HepG2 (cell line): ENCODE results near the gene WWC1. TPM values are rescaled to one million over a fixed set of nuclear protein-coding genes. Genes with fewer than 3 reads are reported as not detected.

Source experiments
- CREB1 ChIP-seq, 2 experiments: fragments of 450-650 bp in 1 of 2; IDR thresholded peaks; 2 replicates each; pipeline ENCODE4 v1.6.1; 2016 to 2017; ENCODE audit warnings: control low read depth in 1 of 2, mild to moderate bottlenecking in 1 of 2, missing compliant biosample characterization in 1 of 2, missing genetic modification characterization in 1 of 2
- GATAD2A ChIP-seq: IDR thresholded peaks from 2 replicates; pipeline ENCODE4 v1.6.1; 2016
- GFI1 ChIP-seq: sonication (generic); formaldehyde crosslinking; IDR thresholded peaks from 2 replicates; pipeline ENCODE4 v1.5.0; 2020; ENCODE audit warnings: missing genetic modification reagents, mild to moderate bottlenecking, borderline replicate concordance
- HDAC1 ChIP-seq: sonication (generic); formaldehyde crosslinking; IDR thresholded peaks from 2 replicates; pipeline ENCODE4 v1.5.1; 2020; ENCODE audit warnings: mild to moderate bottlenecking, missing genetic modification reagents
- HMG20A ChIP-seq: IDR thresholded peaks from 2 replicates; pipeline ENCODE4 v1.6.1; 2016; ENCODE audit warnings: borderline replicate concordance
- HOMEZ ChIP-seq: IDR thresholded peaks from 2 replicates; pipeline ENCODE4 v1.6.1; 2016; ENCODE audit warnings: low read depth
- JUND ChIP-seq: sonication (generic); formaldehyde crosslinking; IDR thresholded peaks from 2 replicates; pipeline ENCODE4 v1.8.0; 2022; ENCODE audit warnings: mild to moderate bottlenecking, missing genetic modification reagents
- NFIC ChIP-seq: IDR thresholded peaks from 2 replicates; pipeline ENCODE4 v1.6.1; 2012; ENCODE audit warnings: mild to moderate bottlenecking, low read length, inconsistent platforms
- SP140L ChIP-seq: sonication (generic); formaldehyde crosslinking; IDR thresholded peaks from 2 replicates; pipeline ENCODE4 v1.4.0; 2020; ENCODE audit warnings: missing genetic modification reagents, borderline replicate concordance
- TCF7 ChIP-seq: sonication (generic); IDR thresholded peaks from 2 replicates; pipeline ENCODE4 v1.6.1; 2016; ENCODE audit warnings: antibody characterized with exemption, low read depth
- ZBTB42 ChIP-seq: sonication (generic); formaldehyde crosslinking; IDR thresholded peaks from 2 replicates; pipeline ENCODE4 v1.5.0; 2020; ENCODE audit warnings: mild to moderate bottlenecking, missing genetic modification reagents
- ZBTB7B ChIP-seq: sonication (generic); formaldehyde crosslinking; IDR thresholded peaks from 2 replicates; pipeline ENCODE4 v1.4.0; 2020; ENCODE audit warnings: missing genetic modification reagents
- ZNF446 ChIP-seq: sonication (generic); formaldehyde crosslinking; IDR thresholded peaks from 2 replicates; pipeline ENCODE4 v1.5.0; 2020; ENCODE audit warnings: mild to moderate bottlenecking, missing genetic modification reagents
- ZNF547 ChIP-seq: sonication (generic); formaldehyde crosslinking; IDR thresholded peaks from 2 replicates; pipeline ENCODE4 v1.5.1; 2020; ENCODE audit warnings: mild to moderate bottlenecking, missing genetic modification reagents
- ZNF672 ChIP-seq: sonication (generic); formaldehyde crosslinking; IDR thresholded peaks from 2 replicates; pipeline ENCODE4 v1.8.1; 2022; ENCODE audit warnings: missing genetic modification reagents
- ZNF775 ChIP-seq: sonication (generic); formaldehyde crosslinking; IDR thresholded peaks from 2 replicates; pipeline ENCODE4 v1.4.0; 2020; ENCODE audit warnings: missing genetic modification reagents, mild to moderate bottlenecking, moderate library complexity, borderline replicate concordance
- ZNF841 ChIP-seq: sonication (generic); formaldehyde crosslinking; IDR thresholded peaks from 2 replicates; pipeline ENCODE4 v1.8.1; 2023; ENCODE audit warnings: missing genetic modification reagents, borderline replicate concordance
- polyA plus RNA-seq, 8 experiments: library from polyadenylated mRNA; depleted of rRNA in 3 of 8; stranded (reverse) in 7 of 8; unstranded in 1 of 8; fragments of >200 nt; fragmentation: Illumina TruSeq in 4 of 8; extraction: Trizol in 4 of 8; gene quantifications; 2 replicates each; pipeline versions ENCODE4 v1.2.1 to v1.2.3, GENCODE V29; 2011 to 2016; ENCODE audit warnings: low read depth in 4 of 8, missing spikeins in 1 of 8, mixed read lengths in 1 of 8; ENCODE audit not compliant: insufficient read depth in 1 of 8
- total RNA-seq, 5 experiments: library from RNA; depleted of rRNA; stranded (reverse); fragments of >200 nt; fragmentation: Illumina TruSeq; extraction: Trizol; gene quantifications; 2 replicates each; pipeline ENCODE4 v1.2.3, GENCODE V29; 2016; ENCODE audit warnings: low read depth in 1 of 5
- TF ChIP-seq, protein P1 (sequence below), 2 experiments: fragments of 450-650 bp in 1 of 2; sonication (generic) in 1 of 2; formaldehyde crosslinking; IDR thresholded peaks; 2 replicates each; pipeline versions ENCODE4 v1.5.0 to v1.8.0; 2020 to 2022; ENCODE audit warnings: mild to moderate bottlenecking in 1 of 2, missing genetic modification reagents in 1 of 2

WWC1 gene
- total and polyA plus RNA-seq, 2 of the 13 experiments (the other 11 are each of a cell fraction or from before 2014, with no cell fraction given): 8.3 to 17.9 TPM

DNA sequence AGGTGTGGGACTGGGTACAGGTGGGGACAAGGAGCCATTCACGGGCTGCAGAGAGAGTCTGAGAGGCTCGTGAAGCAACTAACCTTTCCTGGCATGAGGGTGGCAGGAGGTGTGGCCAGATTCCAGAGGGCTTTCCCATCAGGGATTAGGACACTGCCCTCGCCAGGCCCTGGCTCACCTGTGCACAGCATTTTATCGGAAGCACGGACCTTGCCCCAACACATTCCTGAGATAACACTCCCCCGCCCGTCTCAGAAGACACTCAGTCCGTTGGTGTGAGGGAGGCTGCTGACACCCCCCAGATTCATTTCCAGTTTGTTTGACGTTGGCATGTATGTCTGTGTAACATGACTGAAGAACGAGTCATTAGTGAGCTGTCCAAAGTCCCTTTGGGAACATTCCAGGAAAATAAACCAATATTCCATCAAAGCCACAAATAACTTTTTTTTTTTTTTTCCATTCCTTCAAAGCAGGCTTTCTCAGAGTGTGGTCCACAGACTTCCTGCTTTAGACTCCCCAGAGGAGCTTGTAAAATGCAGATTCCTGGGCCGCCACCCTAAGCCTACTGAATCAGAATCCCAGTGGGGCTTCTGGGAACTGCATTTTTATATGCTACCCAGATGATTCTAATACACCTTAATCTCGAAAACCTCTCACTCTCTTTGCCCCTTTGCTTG, 23.4 kb downstream of the WWC1 start (continued):
- TF ChIP-seq GFI1 (CRISPR knock-in tag) (0 out of 2 replicates have a peak, but pooled peaks have one; percentile 61), GATAD2A (CRISPR knock-in tag) (peak; percentile 90), NFIC (peak; percentile 81; the same call in 1 of the 2 replicates), JUND (CRISPR knock-in tag) (peak; percentile 60; the same call in 1 of the 2 replicates), ZNF547 (CRISPR knock-in tag) (no peak), CREB1 (IDR thresholded peaks at IDR 0.05) (peak; percentile 55), CREB1 (CRISPR knock-in tag; IDR thresholded peaks at IDR 0.05) (peak; percentile 82), ZNF775 (CRISPR knock-in tag) (no peak), ZNF672 (no peak), ZBTB7B (CRISPR knock-in tag) (peak; percentile 72), HOMEZ (CRISPR knock-in tag) (peak; percentile 74; the same call in 1 of the 2 replicates), SP140L (CRISPR knock-in tag) (no peak), ZBTB42 (CRISPR knock-in tag) (no peak), ZNF841 (no peak), TCF7 (peak; percentile 61; the same call in 1 of the 2 replicates), HMG20A (CRISPR knock-in tag) (peak; percentile 74), ZNF446 (CRISPR knock-in tag) (no peak), HDAC1 (CRISPR knock-in tag) (peak; percentile 67)
- TF ChIP-seq, protein P1, sequence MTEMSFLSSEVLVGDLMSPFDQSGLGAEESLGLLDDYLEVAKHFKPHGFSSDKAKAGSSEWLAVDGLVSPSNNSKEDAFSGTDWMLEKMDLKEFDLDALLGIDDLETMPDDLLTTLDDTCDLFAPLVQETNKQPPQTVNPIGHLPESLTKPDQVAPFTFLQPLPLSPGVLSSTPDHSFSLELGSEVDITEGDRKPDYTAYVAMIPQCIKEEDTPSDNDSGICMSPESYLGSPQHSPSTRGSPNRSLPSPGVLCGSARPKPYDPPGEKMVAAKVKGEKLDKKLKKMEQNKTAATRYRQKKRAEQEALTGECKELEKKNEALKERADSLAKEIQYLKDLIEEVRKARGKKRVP (CRISPR knock-in tag; IDR thresholded peaks at IDR 0.05): peak in 1 of 2 experiments; percentile 19; a peak in 1 of 4 replicates
